MCF 10A (cell line): ENCODE data around the gene ORAI1. TPM values are rescaled to one million over a fixed set of nuclear protein-coding genes. Genes with fewer than 3 reads are reported as not detected.

ENCODE experiments used
- BruUV-seq: library from RNA; stranded (reverse); fragments of 400-500 nt; replicated peaks from 2 replicates; lab custom pipeline; 2021; lab: Mats Ljungman, UMichigan
- CTCF ChIA-PET: fragments of 300-600 bp; sonication (Branson Sonifier 250); formaldehyde crosslinking; extraction: SDS; loops from one replicate; lab custom pipeline; 2021; ENCODE audit warnings: antibody characterized with exemption, inconsistent platforms; lab: Yijun Ruan, JAX
- POLR2A ChIA-PET: fragments of 300-600, 350-650 bp; sonication (Branson Sonifier 250); formaldehyde crosslinking; extraction: SDS; loops from one replicate; lab custom pipeline; 2020; ENCODE audit warnings: antibody characterized with exemption, inconsistent platforms; lab: Yijun Ruan, JAX
- DNase-seq: peaks from one replicate; pipeline ENCODE4 v3.0.0-alpha.2; 2018; ENCODE audit not compliant: unreplicated experiment
- H3K27ac Mint-ChIP-seq: one replicate; pipeline ENCODE4 v1.8.0; 2022; ENCODE audit warnings: mild to moderate bottlenecking, low read depth, mixed read lengths; ENCODE audit not compliant: unreplicated experiment
- H3K27me3 Mint-ChIP-seq: one replicate; pipeline ENCODE4 v1.8.0; 2022; ENCODE audit warnings: mixed read lengths; ENCODE audit not compliant: insufficient read depth, unreplicated experiment
- H3K36me3 Mint-ChIP-seq: one replicate; pipeline ENCODE4 v1.8.0; 2022; ENCODE audit warnings: mild to moderate bottlenecking, moderate library complexity, mixed read lengths; ENCODE audit not compliant: insufficient read depth, unreplicated experiment
- H3K4me1 Mint-ChIP-seq: one replicate; pipeline ENCODE4 v1.8.0; 2022; ENCODE audit warnings: mixed read lengths; ENCODE audit not compliant: insufficient read depth, unreplicated experiment
- H3K4me3 Mint-ChIP-seq: one replicate; pipeline ENCODE4 v1.8.0; 2022; ENCODE audit warnings: mild to moderate bottlenecking, moderate library complexity, mixed read lengths; ENCODE audit not compliant: unreplicated experiment
- H3K9me3 Mint-ChIP-seq: one replicate; pipeline ENCODE4 v1.8.0; 2022; ENCODE audit warnings: mixed read lengths; ENCODE audit not compliant: unreplicated experiment
- CTCF ChIP-seq: fragments of 200-600 bp; IDR thresholded peaks from one replicate; pipeline ENCODE4 v1.8.0; 2022; ENCODE audit warnings: antibody characterized with exemption, mild to moderate bottlenecking; ENCODE audit not compliant: unreplicated experiment
- intact Hi-C: fragments of 100-400 bp; cut with micrococcal nuclease; formaldehyde crosslinking; loops from 2 replicates; pipeline ENCODE4 v1.14.1; 2022
- total RNA-seq: library from RNA; stranded (reverse); gene quantifications from 2 replicates; pipeline ENCODE4 v1.2.3, GENCODE V29; 2022

The ORAI1 gene
- total RNA-seq, 1 experiment from 2014 or later, result 16.3 TPM

GRCh38 chr12:121600702-121601336 is 25.5 kb upstream of the ORAI1 start:
- BruUV-seq, result no TSS peak

GRCh38 chr12:121602766-121603165 is 23.6 kb upstream of the ORAI1 start:
- BruUV-seq, result no TSS peak
- ChIA-PET CTCF (interaction anchor here (0.5 to 1.6 kb wide), 3 partner anchors 21 to 104 kb away, joined by 3 to 6 read pairs (median 4); no protein-coding TSS in a partner anchor), POLR2A (no interaction called here)
- intact Hi-C loops, result no loop called here
- no peak for DNase-seq
- Mint-ChIP-seq H3K4me1 (no peaks in the 10 kb centered on the region), H3K9me3 (no peaks in the 10 kb centered on the region), H3K27me3 (no peaks in the 10 kb centered on the region), H3K27ac (no peak overlapping the region), H3K4me3 (no peak overlapping the region), H3K36me3 (no peaks in the 10 kb centered on the region)
- TF ChIP-seq CTCF, result no peak

More at GRCh38 chr12:121600702-121601336, 25.5 kb upstream of the ORAI1 start:
- H3K27ac Mint-ChIP-seq, result no peak overlapping the region
- H3K36me3 Mint-ChIP-seq, result no peaks in the 10 kb centered on the region
- H3K27me3 Mint-ChIP-seq, result no peaks in the 10 kb centered on the region
- no peak for TF ChIP-seq CTCF
- no peaks in the 10 kb centered on the region for H3K4me1 Mint-ChIP-seq
- intact Hi-C loops, result no loop called here
- POLR2A ChIA-PET, result interaction anchor here (0.6 to 1.3 kb wide), 2 partner anchors 20 to 490 kb away, joined by 3 read pairs; partner anchors contain the start of gene KDM2B
- no peak overlapping the region for H3K4me3 Mint-ChIP-seq
- no peak for DNase-seq
- CTCF ChIA-PET, result interaction anchor here (0.7 to 1.4 kb wide), 3 partner anchors 24 to 68 kb away, joined by 3 to 5 read pairs (median 4); partner anchors contain the start of gene MORN3
- no peaks in the 10 kb centered on the region for H3K9me3 Mint-ChIP-seq

- CTCF ChIA-PET, result no interaction called here
- Mint-ChIP-seq H3K27ac (no peak overlapping the region), H3K4me3 (no peak overlapping the region), H3K4me1 (no peaks in the 10 kb centered on the region), H3K36me3 (no peaks in the 10 kb centered on the region), H3K27me3 (no peaks in the 10 kb centered on the region), H3K9me3 (no peaks in the 10 kb centered on the region)
- DNase-seq, result no peak
- POLR2A ChIA-PET, result no interaction called here
- intact Hi-C loops, result no loop called here
- no peak for TF ChIP-seq CTCF
- no TSS peak for BruUV-seq
Measured at GRCh38 chr12:121603581-121603980, 22.7 kb upstream of the ORAI1 start.

GRCh38 chr12:121608301-121608700 is 18.0 kb upstream of the ORAI1 start:
- H3K4me1 Mint-ChIP-seq, result no peaks in the 10 kb centered on the region
- CTCF ChIA-PET, result no interaction called here
- BruUV-seq, result no TSS peak
- no peak for TF ChIP-seq CTCF
- intact Hi-C loops, result no loop called here
- H3K36me3 Mint-ChIP-seq, result no peaks in the 10 kb centered on the region
- H3K27me3 Mint-ChIP-seq, result no peaks in the 10 kb centered on the region
- no peak overlapping the region for H3K4me3 Mint-ChIP-seq
- no peaks in the 10 kb centered on the region for H3K9me3 Mint-ChIP-seq
- POLR2A ChIA-PET, result no interaction called here
- no peak for DNase-seq
- H3K27ac Mint-ChIP-seq, result no peak overlapping the region
